NCI-H128 (cell line): ENCODE measurements around the gene CAP2.

ENCODE experiments used
- DNase-seq: peaks from one replicate; lab custom pipeline; 2025; ENCODE audit not compliant: unreplicated experiment; lab: John Stamatoyannopoulos, UW

The CAP2 gene

GRCh38 chr6:17472653-17473183 is 79.3 kb downstream of the CAP2 start:
- DNase-seq: no peak

- peak; percentile 29 for DNase-seq
Measured at GRCh38 chr6:17473554-17473953, 80.2 kb downstream of the CAP2 start.

- DNase-seq: no peak
Measured at GRCh38 chr6:17474289-17474688, 80.9 kb downstream of the CAP2 start.

- no peak for DNase-seq
Measured at GRCh38 chr6:17475606-17476244, 82.3 kb downstream of the CAP2 start.

- no peak for DNase-seq
Measured at GRCh38 chr6:17476511-17476910, 83.1 kb downstream of the CAP2 start.

GRCh38 chr6:17477356-17477755 is 84.0 kb downstream of the CAP2 start:
- DNase-seq: no peak

GRCh38 chr6:17478223-17478907 is 85.0 kb downstream of the CAP2 start:
- DNase-seq: no peak

GRCh38 chr6:17478946-17479345 is 85.6 kb downstream of the CAP2 start:
- DNase-seq: no peak

GRCh38 chr6:17480476-17480875 is 87.1 kb downstream of the CAP2 start:
- no peak for DNase-seq

- DNase-seq: no peak
Measured at GRCh38 chr6:17482711-17483110, 89.3 kb downstream of the CAP2 start.

GRCh38 chr6:17483391-17484016 is 90.1 kb downstream of the CAP2 start:
- DNase-seq: no peak

GRCh38 chr6:17484201-17484849 is 90.9 kb downstream of the CAP2 start:
- peak; percentile 89 for DNase-seq

- no peak for DNase-seq
Measured at GRCh38 chr6:17485181-17485580, 91.8 kb downstream of the CAP2 start.

- no peak for DNase-seq
Measured at GRCh38 chr6:17485946-17486345, 92.6 kb downstream of the CAP2 start.

GRCh38 chr6:17486680-17487079 is 93.3 kb downstream of the CAP2 start:
- no peak for DNase-seq

GRCh38 chr6:17490724-17491123 is 97.3 kb downstream of the CAP2 start:
- DNase-seq: no peak

- no peak for DNase-seq
Measured at GRCh38 chr6:17491416-17492142, 98.2 kb downstream of the CAP2 start.

- no peak for DNase-seq
Measured at GRCh38 chr6:17492350-17492749, 99.0 kb downstream of the CAP2 start.

GRCh38 chr6:17493286-17493685 is 99.9 kb downstream of the CAP2 start:
- DNase-seq: no peak

- no peak for DNase-seq
Measured at GRCh38 chr6:17494177-17494576, 100.8 kb downstream of the CAP2 start.

- DNase-seq: no peak
Measured at GRCh38 chr6:17494919-17495318, 101.5 kb downstream of the CAP2 start.
